Measurements from ENCODE around the gene GUCA2A.

The GUCA2A gene

GRCh38 chr1:42189931-42190853, 25.6 kb upstream of the GUCA2A start:
- H3K9ac ChIP-seq (ENCODE audit: low read length) = no peak overlapping the region
- H3K4me1 ChIP-seq (ENCODE audit: insufficient read depth, low read length) = no peaks in the 10 kb centered on the region
- H3K27ac ChIP-seq (ENCODE audit: low read depth, low read length) = no peak overlapping the region
- no peaks in the 10 kb centered on the region for H3K9me3 ChIP-seq (ENCODE audit: low read length)
- H3K4me3 ChIP-seq (ENCODE audit: low read depth in 1 of 2, low read length in 2 of 2) = no peak overlapping the region
- no peaks in the 10 kb centered on the region for H3K27me3 ChIP-seq (ENCODE audit: control insufficient read depth in 1 of 2, insufficient read depth in 2 of 2, low read length in 2 of 2)
- peaks cover 25% of the 10 kb centered on the region for H3K36me3 ChIP-seq (ENCODE audit: insufficient read depth, low read length)

- H3K9ac ChIP-seq (ENCODE audit: low read length) = no peak overlapping the region
- no peak overlapping the region for H3K27ac ChIP-seq (ENCODE audit: low read depth, low read length)
- H3K27me3 ChIP-seq (ENCODE audit: control insufficient read depth in 1 of 2, insufficient read depth in 2 of 2, low read length in 2 of 2) = no peaks in the 10 kb centered on the region
- no peak overlapping the region for H3K4me3 ChIP-seq (ENCODE audit: low read depth in 1 of 2, low read length in 2 of 2)
- H3K9me3 ChIP-seq (ENCODE audit: low read length) = no peaks in the 10 kb centered on the region
- H3K36me3 ChIP-seq (ENCODE audit: insufficient read depth, low read length) = peaks cover 35% of the 10 kb centered on the region
- H3K4me1 ChIP-seq (ENCODE audit: insufficient read depth, low read length) = no peaks in the 10 kb centered on the region
These were observed 21.6 kb upstream of the GUCA2A start for GRCh38 chr1:42186152-42186551.

GRCh38 chr1:42184616-42185015, 20.1 kb upstream of the GUCA2A start:
- H3K36me3 ChIP-seq (ENCODE audit: insufficient read depth, low read length) = peaks cover 44% of the 10 kb centered on the region
- H3K9me3 ChIP-seq (ENCODE audit: low read length) = no peaks in the 10 kb centered on the region
- H3K4me3 ChIP-seq (ENCODE audit: low read depth in 1 of 2, low read length in 2 of 2) = no peak overlapping the region
- no peak overlapping the region for H3K27ac ChIP-seq (ENCODE audit: low read depth, low read length)
- no peak overlapping the region for H3K9ac ChIP-seq (ENCODE audit: low read length)
- H3K27me3 ChIP-seq (ENCODE audit: control insufficient read depth in 1 of 2, insufficient read depth in 2 of 2, low read length in 2 of 2) = no peaks in the 10 kb centered on the region
- H3K4me1 ChIP-seq (ENCODE audit: insufficient read depth, low read length) = peaks cover 6% of the 10 kb centered on the region

- peaks cover 13% of the 10 kb centered on the region for H3K4me1 ChIP-seq (ENCODE audit: insufficient read depth, low read length)
- H3K27me3 ChIP-seq (ENCODE audit: control insufficient read depth in 1 of 2, insufficient read depth in 2 of 2, low read length in 2 of 2) = no peaks in the 10 kb centered on the region
- H3K9ac ChIP-seq (ENCODE audit: low read length) = no peak overlapping the region
- H3K36me3 ChIP-seq (ENCODE audit: insufficient read depth, low read length) = peaks cover 45% of the 10 kb centered on the region
- no peak overlapping the region for H3K4me3 ChIP-seq (ENCODE audit: low read depth in 1 of 2, low read length in 2 of 2)
- no peak overlapping the region for H3K27ac ChIP-seq (ENCODE audit: low read depth, low read length)
- no peaks in the 10 kb centered on the region for H3K9me3 ChIP-seq (ENCODE audit: low read length)
These were observed 19.4 kb upstream of the GUCA2A start for GRCh38 chr1:42183957-42184268.

- Histone ChIP-seq H3K27ac (ENCODE audit: low read depth, low read length) (no peak overlapping the region), H3K4me3 (ENCODE audit: low read depth in 1 of 2, low read length in 2 of 2) (no peak overlapping the region), H3K27me3 (ENCODE audit: control insufficient read depth in 1 of 2, insufficient read depth in 2 of 2, low read length in 2 of 2) (no peaks in the 10 kb centered on the region), H3K9me3 (ENCODE audit: low read length) (no peaks in the 10 kb centered on the region), H3K36me3 (ENCODE audit: insufficient read depth, low read length) (peaks cover 42% of the 10 kb centered on the region), H3K9ac (ENCODE audit: low read length) (no peak overlapping the region), H3K4me1 (ENCODE audit: insufficient read depth, low read length) (peaks cover 14% of the 10 kb centered on the region)
These were observed 18.8 kb upstream of the GUCA2A start for GRCh38 chr1:42183210-42183956.

- no peak overlapping the region for H3K4me3 ChIP-seq (ENCODE audit: low read depth in 1 of 2, low read length in 2 of 2)
These were observed 17.1 kb upstream of the GUCA2A start for GRCh38 chr1:42181687-42182086.

GRCh38 chr1:42179900-42180329, 15.4 kb upstream of the GUCA2A start:
- H3K36me3 ChIP-seq (ENCODE audit: insufficient read depth, low read length) = peaks cover 28% of the 10 kb centered on the region
- no peaks in the 10 kb centered on the region for H3K27me3 ChIP-seq (ENCODE audit: control insufficient read depth in 1 of 2, insufficient read depth in 2 of 2, low read length in 2 of 2)
- no peaks in the 10 kb centered on the region for H3K9me3 ChIP-seq (ENCODE audit: low read length)
- peaks cover 14% of the 10 kb centered on the region for H3K4me1 ChIP-seq (ENCODE audit: insufficient read depth, low read length)
- no peak overlapping the region for H3K4me3 ChIP-seq (ENCODE audit: low read depth in 1 of 2, low read length in 2 of 2)
- H3K27ac ChIP-seq (ENCODE audit: low read depth, low read length) = no peak overlapping the region
- no peak overlapping the region for H3K9ac ChIP-seq (ENCODE audit: low read length)

More at GRCh38 chr1:42181687-42182086, 17.1 kb upstream of the GUCA2A start:
- no peak overlapping the region for H3K27ac ChIP-seq (ENCODE audit: low read depth, low read length)
- H3K36me3 ChIP-seq (ENCODE audit: insufficient read depth, low read length) = peaks cover 29% of the 10 kb centered on the region
- H3K4me1 ChIP-seq (ENCODE audit: insufficient read depth, low read length) = peaks cover 14% of the 10 kb centered on the region
- no peaks in the 10 kb centered on the region for H3K9me3 ChIP-seq (ENCODE audit: low read length)
- H3K9ac ChIP-seq (ENCODE audit: low read length) = no peak overlapping the region
- no peaks in the 10 kb centered on the region for H3K27me3 ChIP-seq (ENCODE audit: control insufficient read depth in 1 of 2, insufficient read depth in 2 of 2, low read length in 2 of 2)

- no peak overlapping the region for H3K4me3 ChIP-seq (ENCODE audit: low read depth in 1 of 2, low read length in 2 of 2)
- no peak overlapping the region for H3K27ac ChIP-seq (ENCODE audit: low read depth, low read length)
- no peaks in the 10 kb centered on the region for H3K27me3 ChIP-seq (ENCODE audit: control insufficient read depth in 1 of 2, insufficient read depth in 2 of 2, low read length in 2 of 2)
- H3K9me3 ChIP-seq (ENCODE audit: low read length) = no peaks in the 10 kb centered on the region
- H3K36me3 ChIP-seq (ENCODE audit: insufficient read depth, low read length) = peaks cover 26% of the 10 kb centered on the region
- H3K4me1 ChIP-seq (ENCODE audit: insufficient read depth, low read length) = peaks cover 14% of the 10 kb centered on the region
- H3K9ac ChIP-seq (ENCODE audit: low read length) = no peak overlapping the region
These were observed 14.7 kb upstream of the GUCA2A start for GRCh38 chr1:42179275-42179674.

GRCh38 chr1:42178249-42178648, 13.7 kb upstream of the GUCA2A start:
- Histone ChIP-seq H3K27ac (ENCODE audit: low read depth, low read length) (no peak overlapping the region), H3K36me3 (ENCODE audit: insufficient read depth, low read length) (peaks cover 19% of the 10 kb centered on the region), H3K9me3 (ENCODE audit: low read length) (no peaks in the 10 kb centered on the region), H3K9ac (ENCODE audit: low read length) (no peak overlapping the region), H3K4me3 (ENCODE audit: low read depth in 1 of 2, low read length in 2 of 2) (no peak overlapping the region), H3K27me3 (ENCODE audit: control insufficient read depth in 1 of 2, insufficient read depth in 2 of 2, low read length in 2 of 2) (no peaks in the 10 kb centered on the region), H3K4me1 (ENCODE audit: insufficient read depth, low read length) (peaks cover 23% of the 10 kb centered on the region)

GRCh38 chr1:42177541-42177981, 13.0 kb upstream of the GUCA2A start:
- H3K4me3 ChIP-seq (ENCODE audit: low read depth in 1 of 2, low read length in 2 of 2) = no peak overlapping the region
- H3K9me3 ChIP-seq (ENCODE audit: low read length) = no peaks in the 10 kb centered on the region
- peaks cover 19% of the 10 kb centered on the region for H3K36me3 ChIP-seq (ENCODE audit: insufficient read depth, low read length)
- H3K4me1 ChIP-seq (ENCODE audit: insufficient read depth, low read length) = peaks cover 30% of the 10 kb centered on the region
- H3K27me3 ChIP-seq (ENCODE audit: control insufficient read depth in 1 of 2, insufficient read depth in 2 of 2, low read length in 2 of 2) = no peaks in the 10 kb centered on the region
- H3K27ac ChIP-seq (ENCODE audit: low read depth, low read length) = no peak overlapping the region
- H3K9ac ChIP-seq (ENCODE audit: low read length) = no peak overlapping the region

- Histone ChIP-seq H3K9ac (ENCODE audit: low read length) (no peak overlapping the region), H3K36me3 (ENCODE audit: insufficient read depth, low read length) (peaks cover 19% of the 10 kb centered on the region), H3K27ac (ENCODE audit: low read depth, low read length) (no peak overlapping the region), H3K4me1 (ENCODE audit: insufficient read depth, low read length) (peaks cover 32% of the 10 kb centered on the region), H3K27me3 (ENCODE audit: control insufficient read depth in 1 of 2, insufficient read depth in 2 of 2, low read length in 2 of 2) (no peaks in the 10 kb centered on the region), H3K9me3 (ENCODE audit: low read length) (no peaks in the 10 kb centered on the region), H3K4me3 (ENCODE audit: low read depth in 1 of 2, low read length in 2 of 2) (no peak overlapping the region)
These were observed 12.5 kb upstream of the GUCA2A start for GRCh38 chr1:42176902-42177519.
